Ishikawa (cell line): ENCODE data around the gene SASH1.

Source experiments
- CEBPB ChIP-seq: IDR thresholded peaks from 2 replicates; pipeline ENCODE4 v1.6.1; 2012
- CREB1 ChIP-seq: IDR thresholded peaks from 2 replicates; pipeline ENCODE4 v1.6.1; 2012; ENCODE audit warnings: low read depth
- EGR1 ChIP-seq: IDR thresholded peaks from 2 replicates; pipeline ENCODE4 v1.6.1; 2012
- EP300 ChIP-seq: IDR thresholded peaks from 2 replicates; pipeline ENCODE4 v1.6.1; 2012; ENCODE audit warnings: borderline replicate concordance
- FOXM1 ChIP-seq: IDR thresholded peaks from 2 replicates; pipeline ENCODE4 v1.6.1; 2012; ENCODE audit warnings: low read depth, borderline replicate concordance
- NFIC ChIP-seq: IDR thresholded peaks from 2 replicates; pipeline ENCODE4 v1.6.1; 2012
- RAD21 ChIP-seq: IDR thresholded peaks from 2 replicates; pipeline ENCODE4 v1.6.1; 2012; ENCODE audit warnings: low read depth
- TAF1 ChIP-seq: IDR thresholded peaks from 2 replicates; pipeline ENCODE4 v1.6.1; 2012; ENCODE audit warnings: low read depth, mild to moderate bottlenecking
- TCF12 ChIP-seq: IDR thresholded peaks from 2 replicates; pipeline ENCODE4 v1.6.1; 2012; ENCODE audit warnings: low read depth
- TEAD4 ChIP-seq: IDR thresholded peaks from 2 replicates; pipeline ENCODE4 v1.6.1; 2012
- YY1 ChIP-seq: IDR thresholded peaks from 2 replicates; pipeline ENCODE4 v1.6.1; 2012; ENCODE audit warnings: low read depth
- ZBTB7A ChIP-seq: IDR thresholded peaks from 2 replicates; pipeline ENCODE4 v1.6.1; 2012; ENCODE audit warnings: low read depth
- TF ChIP-seq, protein P1 (sequence below): IDR thresholded peaks from 2 replicates; pipeline ENCODE4 v1.6.1; 2012
- TF ChIP-seq, protein P2 (sequence below): IDR thresholded peaks from 2 replicates; pipeline ENCODE4 v1.6.1; 2012; ENCODE audit warnings: low read depth, mild to moderate bottlenecking
- TF ChIP-seq, protein P3 (sequence below): IDR thresholded peaks from 2 replicates; pipeline ENCODE4 v1.6.1; 2012

Gene SASH1

DNA sequence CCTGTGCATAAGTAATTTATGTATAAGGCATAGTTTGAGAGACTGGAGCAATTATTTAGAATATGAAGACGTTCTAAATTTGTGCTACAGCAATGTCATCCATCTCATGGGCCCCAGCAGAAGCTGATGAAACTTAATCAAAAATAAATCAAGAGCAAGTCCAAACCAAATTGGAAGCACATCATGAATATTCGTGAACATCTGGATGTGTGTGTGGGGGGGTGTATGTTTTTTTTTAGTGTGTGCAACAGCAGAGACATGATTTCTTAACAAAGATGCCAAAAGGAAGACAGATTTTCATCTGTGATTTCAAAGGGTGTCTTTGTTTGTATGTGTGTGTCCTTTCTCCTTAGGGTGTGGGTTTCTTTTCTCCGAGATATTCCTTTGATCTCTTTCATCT is 58.9 kb downstream of the SASH1 start:
- TF ChIP-seq TEAD4, result no peak
- no peak for TF ChIP-seq YY1
- TF ChIP-seq TAF1, result no peak
- TF ChIP-seq FOXM1, result no peak
- TF ChIP-seq EP300, result no peak
- no peak for TF ChIP-seq NFIC
- no peak for TF ChIP-seq CREB1
- TF ChIP-seq TCF12, result no peak
- TF ChIP-seq ZBTB7A, result no peak
- TF ChIP-seq, protein P1, sequence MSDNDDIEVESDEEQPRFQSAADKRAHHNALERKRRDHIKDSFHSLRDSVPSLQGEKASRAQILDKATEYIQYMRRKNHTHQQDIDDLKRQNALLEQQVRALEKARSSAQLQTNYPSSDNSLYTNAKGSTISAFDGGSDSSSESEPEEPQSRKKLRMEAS, result no peak
- TF ChIP-seq, protein P2, sequence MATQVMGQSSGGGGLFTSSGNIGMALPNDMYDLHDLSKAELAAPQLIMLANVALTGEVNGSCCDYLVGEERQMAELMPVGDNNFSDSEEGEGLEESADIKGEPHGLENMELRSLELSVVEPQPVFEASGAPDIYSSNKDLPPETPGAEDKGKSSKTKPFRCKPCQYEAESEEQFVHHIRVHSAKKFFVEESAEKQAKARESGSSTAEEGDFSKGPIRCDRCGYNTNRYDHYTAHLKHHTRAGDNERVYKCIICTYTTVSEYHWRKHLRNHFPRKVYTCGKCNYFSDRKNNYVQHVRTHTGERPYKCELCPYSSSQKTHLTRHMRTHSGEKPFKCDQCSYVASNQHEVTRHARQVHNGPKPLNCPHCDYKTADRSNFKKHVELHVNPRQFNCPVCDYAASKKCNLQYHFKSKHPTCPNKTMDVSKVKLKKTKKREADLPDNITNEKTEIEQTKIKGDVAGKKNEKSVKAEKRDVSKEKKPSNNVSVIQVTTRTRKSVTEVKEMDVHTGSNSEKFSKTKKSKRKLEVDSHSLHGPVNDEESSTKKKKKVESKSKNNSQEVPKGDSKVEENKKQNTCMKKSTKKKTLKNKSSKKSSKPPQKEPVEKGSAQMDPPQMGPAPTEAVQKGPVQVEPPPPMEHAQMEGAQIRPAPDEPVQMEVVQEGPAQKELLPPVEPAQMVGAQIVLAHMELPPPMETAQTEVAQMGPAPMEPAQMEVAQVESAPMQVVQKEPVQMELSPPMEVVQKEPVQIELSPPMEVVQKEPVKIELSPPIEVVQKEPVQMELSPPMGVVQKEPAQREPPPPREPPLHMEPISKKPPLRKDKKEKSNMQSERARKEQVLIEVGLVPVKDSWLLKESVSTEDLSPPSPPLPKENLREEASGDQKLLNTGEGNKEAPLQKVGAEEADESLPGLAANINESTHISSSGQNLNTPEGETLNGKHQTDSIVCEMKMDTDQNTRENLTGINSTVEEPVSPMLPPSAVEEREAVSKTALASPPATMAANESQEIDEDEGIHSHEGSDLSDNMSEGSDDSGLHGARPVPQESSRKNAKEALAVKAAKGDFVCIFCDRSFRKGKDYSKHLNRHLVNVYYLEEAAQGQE, result no peak
- no peak for TF ChIP-seq EGR1
- no peak for TF ChIP-seq CEBPB
- no peak for TF ChIP-seq RAD21
- TF ChIP-seq, protein P3, sequence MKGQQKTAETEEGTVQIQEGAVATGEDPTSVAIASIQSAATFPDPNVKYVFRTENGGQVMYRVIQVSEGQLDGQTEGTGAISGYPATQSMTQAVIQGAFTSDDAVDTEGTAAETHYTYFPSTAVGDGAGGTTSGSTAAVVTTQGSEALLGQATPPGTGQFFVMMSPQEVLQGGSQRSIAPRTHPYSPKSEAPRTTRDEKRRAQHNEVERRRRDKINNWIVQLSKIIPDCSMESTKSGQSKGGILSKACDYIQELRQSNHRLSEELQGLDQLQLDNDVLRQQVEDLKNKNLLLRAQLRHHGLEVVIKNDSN, result no peak

DNA sequence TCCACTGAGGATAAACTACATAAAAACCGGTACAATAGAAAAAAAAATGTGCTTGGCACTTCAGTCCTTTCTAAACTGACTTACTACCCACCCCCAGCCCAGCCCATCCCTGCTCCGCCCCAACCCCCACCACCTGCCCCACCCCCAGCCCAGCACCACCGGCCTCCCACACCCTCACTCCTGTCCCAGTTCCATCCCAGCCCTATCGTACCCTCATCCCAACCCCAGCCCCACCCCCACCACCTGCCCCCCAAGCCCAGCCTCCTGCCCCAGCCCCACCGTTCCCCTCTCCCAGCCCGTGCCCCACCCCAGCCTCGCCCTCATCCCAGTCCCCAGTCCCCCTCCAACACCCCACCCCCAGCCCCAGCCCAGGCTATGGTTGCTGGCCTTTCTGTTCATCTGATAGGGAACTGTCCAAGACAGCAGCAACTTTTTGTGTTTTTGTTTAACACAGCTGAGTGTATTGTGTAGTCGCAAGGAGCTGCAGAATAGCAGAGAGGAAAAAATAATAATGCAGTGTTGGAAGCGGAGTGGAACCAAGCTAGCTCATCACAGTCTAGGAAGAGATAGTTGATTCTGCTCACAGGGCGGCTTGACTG is 61.9 kb downstream of the SASH1 start:
- TF ChIP-seq TCF12 (no peak), FOXM1 (no peak), YY1 (no peak), TAF1 (no peak), CEBPB (no peak), EP300 (no peak), NFIC (no peak), RAD21 (no peak), CREB1 (no peak), EGR1 (no peak), TEAD4 (no peak), ZBTB7A (no peak)
- TF ChIP-seq, protein P2, result no peak
- TF ChIP-seq, protein P3, result no peak
- TF ChIP-seq, protein P1, result no peak

DNA sequence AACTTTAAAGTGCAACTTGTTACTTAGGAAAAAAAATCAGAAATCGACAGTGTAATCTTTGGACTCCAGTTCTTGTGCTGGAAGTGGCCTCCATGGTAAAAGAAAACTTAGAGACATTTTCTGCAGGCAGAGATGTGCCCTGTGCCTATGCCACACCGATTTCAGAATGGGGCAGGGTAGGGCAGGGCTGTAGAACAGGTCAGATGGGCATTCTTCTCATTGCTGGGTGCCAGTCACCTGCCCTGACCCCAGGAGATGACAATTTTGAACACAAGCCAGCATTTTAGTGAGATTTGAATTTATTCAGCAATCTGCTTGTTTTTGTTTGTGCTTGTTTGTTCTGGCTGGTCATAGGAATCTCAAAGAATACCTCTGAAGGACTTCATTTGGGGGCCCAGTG is 63.3 kb downstream of the SASH1 start:
- TF ChIP-seq TAF1 (no peak), ZBTB7A (no peak), FOXM1 (peak; percentile 56; the same call in 1 of the 2 replicates), TCF12 (peak; percentile 70; the same call in 1 of the 2 replicates), NFIC (peak; percentile 86), EGR1 (no peak), EP300 (peak; percentile 54; the same call in 1 of the 2 replicates), TEAD4 (peak; percentile 87), CREB1 (no peak), CEBPB (no peak), RAD21 (no peak), YY1 (no peak)
- TF ChIP-seq, protein P2, result no peak
- TF ChIP-seq, protein P3, result peak; percentile 47
- TF ChIP-seq, protein P1, result no peak
